ENCODE results near the gene KRTAP10-6.

The KRTAP10-6 gene

GRCh38 chr21:44556879-44557278 is 35.4 kb downstream of the KRTAP10-6 start (continued):
- no peak for TF ChIP-seq TSHZ2 (CRISPR knock-in tag; IDR thresholded peaks at IDR 0.05)
- no peak for TF ChIP-seq ARNTL (CRISPR knock-in tag; IDR thresholded peaks at IDR 0.05; ENCODE audit: borderline replicate concordance, low read depth)
- no peak for TF ChIP-seq ZC3H10 (CRISPR knock-in tag; IDR thresholded peaks at IDR 0.05)
- TF ChIP-seq ZFP3 (CRISPR knock-in tag; IDR thresholded peaks at IDR 0.05): no peak
- no peak for TF ChIP-seq GLIS3 (CRISPR knock-in tag; IDR thresholded peaks at IDR 0.05)

- TF ChIP-seq ZFP30 (CRISPR knock-in tag; IDR thresholded peaks at IDR 0.05) (no peak), CREB5 (CRISPR knock-in tag; IDR thresholded peaks at IDR 0.05; ENCODE audit: low read depth) (no peak), GLIS3 (CRISPR knock-in tag; IDR thresholded peaks at IDR 0.05) (no peak), TSHZ2 (CRISPR knock-in tag; IDR thresholded peaks at IDR 0.05) (no peak), ARNTL (CRISPR knock-in tag; IDR thresholded peaks at IDR 0.05; ENCODE audit: borderline replicate concordance, low read depth) (no peak), TOX (CRISPR knock-in tag; IDR thresholded peaks at IDR 0.05; ENCODE audit: borderline replicate concordance) (no peak), ZC3H10 (CRISPR knock-in tag; IDR thresholded peaks at IDR 0.05) (no peak), RARB (CRISPR knock-in tag; IDR thresholded peaks at IDR 0.05) (no peak), PATZ1 (CRISPR knock-in tag; IDR thresholded peaks at IDR 0.05; ENCODE audit: borderline replicate concordance) (no peak), BACH2 (CRISPR knock-in tag; IDR thresholded peaks at IDR 0.05; ENCODE audit: borderline replicate concordance) (no peak), ISL1 (CRISPR knock-in tag; IDR thresholded peaks at IDR 0.05) (no peak), OSR1 (CRISPR knock-in tag; IDR thresholded peaks at IDR 0.05) (no peak), ZNF70 (CRISPR knock-in tag; IDR thresholded peaks at IDR 0.05) (no peak), SNAI2 (CRISPR knock-in tag; IDR thresholded peaks at IDR 0.05) (no peak)
- no peak for ATAC-seq
These were observed 37.0 kb downstream of the KRTAP10-6 start for GRCh38 chr21:44555200-44555875.

DNA sequence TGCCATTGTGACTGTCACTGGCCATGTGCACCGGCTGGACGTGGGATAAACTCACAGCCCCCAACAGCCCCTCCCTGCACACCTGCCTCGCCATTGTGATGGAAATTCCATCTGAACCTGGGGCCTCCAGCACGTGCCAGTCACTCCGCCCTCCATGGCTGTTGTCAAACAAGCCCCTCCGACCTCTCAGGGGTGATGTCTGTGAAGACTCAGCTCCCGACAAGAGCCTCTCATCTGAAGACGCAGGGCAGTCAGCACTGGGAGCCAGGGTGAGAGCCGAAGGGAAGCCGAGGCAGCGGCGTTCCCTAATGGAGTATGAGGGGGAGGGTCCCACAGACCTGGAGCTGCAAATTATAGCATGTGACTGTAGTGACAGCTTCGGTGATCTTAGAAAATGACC is 39.6 kb downstream of the KRTAP10-6 start:
- ATAC-seq: no peak
- TF ChIP-seq TSHZ2 (CRISPR knock-in tag; IDR thresholded peaks at IDR 0.05) (no peak), ZNF8 (CRISPR knock-in tag; IDR thresholded peaks at IDR 0.05) (no peak), RARB (CRISPR knock-in tag; IDR thresholded peaks at IDR 0.05) (no peak), SNAI2 (CRISPR knock-in tag; IDR thresholded peaks at IDR 0.05) (no peak), CSRNP3 (CRISPR knock-in tag; IDR thresholded peaks at IDR 0.05) (no peak), PPARA (CRISPR knock-in tag; IDR thresholded peaks at IDR 0.05; ENCODE audit: borderline replicate concordance) (no peak), CREB5 (CRISPR knock-in tag; IDR thresholded peaks at IDR 0.05; ENCODE audit: low read depth) (no peak), TOX (CRISPR knock-in tag; IDR thresholded peaks at IDR 0.05; ENCODE audit: borderline replicate concordance) (no peak), ZNF70 (CRISPR knock-in tag; IDR thresholded peaks at IDR 0.05) (no peak), GLIS3 (CRISPR knock-in tag; IDR thresholded peaks at IDR 0.05) (no peak), ISL1 (CRISPR knock-in tag; IDR thresholded peaks at IDR 0.05) (no peak)
- TF ChIP-seq, protein P1, sequence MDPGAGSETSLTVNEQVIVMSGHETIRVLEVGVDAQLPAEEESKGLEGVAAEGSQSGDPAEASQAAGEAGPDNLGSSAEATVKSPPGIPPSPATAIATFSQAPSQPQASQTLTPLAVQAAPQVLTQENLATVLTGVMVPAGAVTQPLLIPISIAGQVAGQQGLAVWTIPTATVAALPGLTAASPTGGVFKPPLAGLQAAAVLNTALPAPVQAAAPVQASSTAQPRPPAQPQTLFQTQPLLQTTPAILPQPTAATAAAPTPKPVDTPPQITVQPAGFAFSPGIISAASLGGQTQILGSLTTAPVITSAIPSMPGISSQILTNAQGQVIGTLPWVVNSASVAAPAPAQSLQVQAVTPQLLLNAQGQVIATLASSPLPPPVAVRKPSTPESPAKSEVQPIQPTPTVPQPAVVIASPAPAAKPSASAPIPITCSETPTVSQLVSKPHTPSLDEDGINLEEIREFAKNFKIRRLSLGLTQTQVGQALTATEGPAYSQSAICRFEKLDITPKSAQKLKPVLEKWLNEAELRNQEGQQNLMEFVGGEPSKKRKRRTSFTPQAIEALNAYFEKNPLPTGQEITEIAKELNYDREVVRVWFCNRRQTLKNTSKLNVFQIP (CRISPR knock-in tag; IDR thresholded peaks at IDR 0.05; ENCODE audit: borderline replicate concordance, low read depth): no peak
